Measurements from ENCODE around the gene CHST7. TPM values are rescaled to one million over a fixed set of nuclear protein-coding genes. Genes with fewer than 3 reads are reported as not detected.

Gene CHST7
- total RNA-seq, 2 donors from 2014 or later, result 8.8 to 28.9 TPM

GRCh38 chrX:46611658-46612362 lies 38.2 kb downstream of the CHST7 start:
- DNase-seq (ENCODE audit: low spot score), result no peak
- H3K4me1 ChIP-seq (replicated peaks), result no peaks in the 10 kb centered on the region
- no peak overlapping the region for H3K4me3 ChIP-seq
- no peaks in the 10 kb centered on the region for H3K9me3 ChIP-seq
- intact Hi-C loops (cut with DNase I), result no loop called here
- H3K36me3 ChIP-seq, result no peaks in the 10 kb centered on the region
- no peak for TF ChIP-seq POLR2A (IDR thresholded peaks at IDR 0.05)
- no peak for TF ChIP-seq CTCF (IDR thresholded peaks at IDR 0.05)
- no peak for TF ChIP-seq POLR2AphosphoS5 (IDR thresholded peaks at IDR 0.05)
- H3K27ac ChIP-seq, result no peak overlapping the region
- 81% methylated on average over 13 of the region's 13 CpGs for WGBS
- H3K27me3 ChIP-seq (replicated peaks; ENCODE audit: insufficient read depth), result no peaks in the 10 kb centered on the region

GRCh38 chrX:46617906-46618305 lies 44.3 kb downstream of the CHST7 start:
- Histone ChIP-seq H3K4me3 (no peak overlapping the region), H3K4me1 (replicated peaks) (no peaks in the 10 kb centered on the region), H3K27ac (no peak overlapping the region), H3K27me3 (replicated peaks; ENCODE audit: insufficient read depth) (no peaks in the 10 kb centered on the region), H3K36me3 (no peaks in the 10 kb centered on the region), H3K9me3 (no peaks in the 10 kb centered on the region)
- TF ChIP-seq CTCF (IDR thresholded peaks at IDR 0.05), result no peak
- no peak for TF ChIP-seq POLR2A (IDR thresholded peaks at IDR 0.05)
- TF ChIP-seq POLR2AphosphoS5 (IDR thresholded peaks at IDR 0.05), result no peak
- DNase-seq (ENCODE audit: low spot score), result no peak
- intact Hi-C loops (cut with DNase I), result no loop called here

GRCh38 chrX:46618947-46619346 lies 45.4 kb downstream of the CHST7 start:
- DNase-seq (ENCODE audit: low spot score), result no peak
- Histone ChIP-seq H3K36me3 (no peaks in the 10 kb centered on the region), H3K4me3 (no peak overlapping the region), H3K4me1 (replicated peaks) (no peaks in the 10 kb centered on the region), H3K27me3 (replicated peaks; ENCODE audit: insufficient read depth) (no peaks in the 10 kb centered on the region), H3K9me3 (no peaks in the 10 kb centered on the region), H3K27ac (no peak overlapping the region)
- no peak for TF ChIP-seq POLR2A (IDR thresholded peaks at IDR 0.05)
- no peak for TF ChIP-seq CTCF (IDR thresholded peaks at IDR 0.05)
- no peak for TF ChIP-seq POLR2AphosphoS5 (IDR thresholded peaks at IDR 0.05)
- intact Hi-C loops (cut with DNase I), result no loop called here

- intact Hi-C loops (cut with DNase I), result no loop called here
- Histone ChIP-seq H3K9me3 (no peaks in the 10 kb centered on the region), H3K36me3 (no peaks in the 10 kb centered on the region), H3K4me3 (no peak overlapping the region), H3K27ac (no peak overlapping the region), H3K4me1 (replicated peaks) (no peaks in the 10 kb centered on the region), H3K27me3 (replicated peaks; ENCODE audit: insufficient read depth) (no peaks in the 10 kb centered on the region)
- TF ChIP-seq POLR2A (IDR thresholded peaks at IDR 0.05) (no peak), POLR2AphosphoS5 (IDR thresholded peaks at IDR 0.05) (no peak)
- WGBS, result 86% methylated on average over 4 of the region's 4 CpGs
- DNase-seq (ENCODE audit: low spot score), result no peak
Measured at GRCh38 chrX:46620505-46620904, 46.9 kb downstream of the CHST7 start.

GRCh38 chrX:46621572-46621971 lies 48.0 kb downstream of the CHST7 start:
- Histone ChIP-seq H3K36me3 (no peaks in the 10 kb centered on the region), H3K27me3 (replicated peaks; ENCODE audit: insufficient read depth) (no peaks in the 10 kb centered on the region), H3K4me1 (replicated peaks) (no peaks in the 10 kb centered on the region), H3K9me3 (no peaks in the 10 kb centered on the region), H3K27ac (no peak overlapping the region), H3K4me3 (no peak overlapping the region)
- TF ChIP-seq POLR2AphosphoS5 (IDR thresholded peaks at IDR 0.05) (no peak), POLR2A (IDR thresholded peaks at IDR 0.05) (no peak), CTCF (IDR thresholded peaks at IDR 0.05) (no peak)
- intact Hi-C loops (cut with DNase I), result no loop called here
- WGBS, result 91% methylated on average over 3 of the region's 3 CpGs
- DNase-seq (ENCODE audit: low spot score), result no peak

Data from prostate gland (tissue), 2 donors.